K562 (cell line): ENCODE measurements around the gene LY6G6D. TPM values are rescaled to one million over a fixed set of nuclear protein-coding genes. Genes with fewer than 3 reads are reported as not detected.
A peak's percentile ranks its signal among the peaks of the same experiment; 100 is the strongest.

Experiments
- BRCA1 ChIP-seq, 2 experiments: fragments of 450-650 bp in 1 of 2; sonication (generic) in 1 of 2; formaldehyde crosslinking in 1 of 2; IDR thresholded peaks; 2 replicates each; pipeline versions ENCODE4 v1.5.0 to v1.6.1; 2017 to 2020; ENCODE audit warnings: mild to moderate bottlenecking in 1 of 2, missing genetic modification reagents in 1 of 2
- CBX1 ChIP-seq: sonication (generic); IDR thresholded peaks from 2 replicates; pipeline ENCODE4 v1.6.1; 2016; ENCODE audit warnings: antibody characterized with exemption, low read depth, mild to moderate bottlenecking
- DACH1 ChIP-seq: fragments of 450-650 bp; IDR thresholded peaks from 2 replicates; pipeline ENCODE4 v1.6.1; 2018; ENCODE audit not compliant: partially characterized antibody
- DDX20 ChIP-seq: fragments of 450-650 bp; IDR thresholded peaks from 2 replicates; pipeline ENCODE4 v1.6.1; 2016; ENCODE audit warnings: missing genetic modification characterization, low read depth, mild to moderate bottlenecking, missing compliant biosample characterization, moderate library complexity
- EHMT2 ChIP-seq: fragments of 450-650 bp; IDR thresholded peaks from 2 replicates; pipeline ENCODE4 v1.6.1; 2018; ENCODE audit warnings: antibody characterized with exemption
- ELF4 ChIP-seq: fragments of 450-650 bp; formaldehyde crosslinking; IDR thresholded peaks from 2 replicates; pipeline ENCODE4 v1.4.0; 2022; ENCODE audit warnings: missing genetic modification characterization
- LARP7 ChIP-seq: fragments of 450-650 bp; IDR thresholded peaks from 2 replicates; pipeline ENCODE4 v1.6.1; 2016
- NCOA4 ChIP-seq: fragments of 450-650 bp; IDR thresholded peaks from 2 replicates; pipeline ENCODE4 v1.6.1; 2018; ENCODE audit warnings: mild to moderate bottlenecking; ENCODE audit not compliant: partially characterized antibody
- OTX1 ChIP-seq: fragments of 450-650 bp; formaldehyde crosslinking; IDR thresholded peaks from 2 replicates; pipeline ENCODE4 v1.4.0; 2022; ENCODE audit warnings: mild to moderate bottlenecking
- PHB ChIP-seq: fragments of 250-450 bp; sonication (Bioruptor Pico); IDR thresholded peaks from 2 replicates; pipeline ENCODE4 v1.5.0; 2021
- RCOR1 ChIP-seq, 2 experiments: IDR thresholded peaks; 2 replicates each; pipeline ENCODE4 v1.6.1; 2012; ENCODE audit warnings: low read depth in 2 of 2, low read length in 2 of 2, borderline replicate concordance in 1 of 2, improper control_type of control experiment in 1 of 2
- RFX7 ChIP-seq: fragments of 250-450 bp; sonication (Bioruptor Pico); IDR thresholded peaks from 2 replicates; pipeline ENCODE4 v1.5.1; 2021; ENCODE audit warnings: mild to moderate bottlenecking
- ZNF175 ChIP-seq: fragments of 200-800 bp; sonication (Bioruptor generic); IDR thresholded peaks from 2 replicates; pipeline ENCODE4 v1.6.1; 2016; ENCODE audit warnings: low read depth, mild to moderate bottlenecking, missing genetic modification characterization, missing compliant biosample characterization
- ZNF561 ChIP-seq: fragments of 450-650 bp; formaldehyde crosslinking; conservative IDR thresholded peaks from 2 replicates; pipeline ENCODE4 v1.4.0; 2020; ENCODE audit warnings: mild to moderate bottlenecking, moderate library complexity
- ZNF589 ChIP-seq: fragments of 200-800 bp; sonication (Bioruptor generic); IDR thresholded peaks from 2 replicates; pipeline ENCODE4 v1.6.1; 2016; ENCODE audit warnings: low read depth, missing genetic modification characterization, missing compliant biosample characterization
- polyA plus RNA-seq, 8 experiments: library from polyadenylated mRNA; depleted of rRNA in 4 of 8; stranded (reverse) in 5 of 8; unstranded in 3 of 8; fragments of >200 nt; fragmentation: Nextera tagmentation in 2 of 8; fragmentation: Illumina TruSeq in 1 of 8; extraction: Ambion mirVana in 2 of 8; extraction: Trizol in 1 of 8; gene quantifications; 2 replicates each; pipeline versions ENCODE4 v1.2.1 to v1.2.3, GENCODE V29; 2011 to 2014; ENCODE audit warnings: inconsistent platforms in 1 of 8, missing spikeins in 1 of 8
- total RNA-seq, 7 experiments: library from RNA; depleted of rRNA in 6 of 7; stranded (reverse); fragments of >200 nt in 6 of 7; fragmentation: Illumina TruSeq in 2 of 7; extraction: Trizol in 2 of 7; gene quantifications; 2 replicates each; pipeline versions ENCODE4 v1.2.1 to v1.2.3, GENCODE V29; 2011 to 2021; ENCODE audit warnings: low replicate concordance in 1 of 7
- TF ChIP-seq, protein P1 (sequence below), 3 experiments: fragments of 200-800 bp in 1 of 3; sonication (Bioruptor generic) in 1 of 3; sonication (generic) in 1 of 3; formaldehyde crosslinking in 1 of 3; IDR thresholded peaks; 2 replicates each; pipeline versions ENCODE4 v1.6.1 to v1.8.0; 2016 to 2022; ENCODE audit warnings: mild to moderate bottlenecking in 2 of 3, missing compliant biosample characterization in 2 of 3, missing genetic modification characterization in 2 of 3, missing genetic modification reagents in 1 of 3
- TF ChIP-seq, protein P2 (sequence below): conservative IDR thresholded peaks from 2 replicates; pipeline ENCODE4 v1.6.1; 2011; ENCODE audit warnings: low read depth, mild to moderate bottlenecking, low read length; ENCODE audit not compliant: control insufficient read depth
- TF ChIP-seq, protein P3 (sequence below): fragments of 450-650 bp; formaldehyde crosslinking; conservative IDR thresholded peaks from 2 replicates; pipeline ENCODE4 v1.4.0; 2022; ENCODE audit warnings: mild to moderate bottlenecking, missing genetic modification characterization
- TF ChIP-seq, protein P4 (sequence below): fragments of 450-650 bp; IDR thresholded peaks from 2 replicates; pipeline ENCODE4 v1.6.1; 2018; ENCODE audit warnings: mild to moderate bottlenecking, low read depth; ENCODE audit not compliant: partially characterized antibody

LY6G6D gene
- total and polyA plus RNA-seq, 9 of the 15 experiments (the other 6 are each of a cell fraction or from before 2014, with no cell fraction given), result 0.30 to 0.38 TPM; not detected in 7

DNA sequence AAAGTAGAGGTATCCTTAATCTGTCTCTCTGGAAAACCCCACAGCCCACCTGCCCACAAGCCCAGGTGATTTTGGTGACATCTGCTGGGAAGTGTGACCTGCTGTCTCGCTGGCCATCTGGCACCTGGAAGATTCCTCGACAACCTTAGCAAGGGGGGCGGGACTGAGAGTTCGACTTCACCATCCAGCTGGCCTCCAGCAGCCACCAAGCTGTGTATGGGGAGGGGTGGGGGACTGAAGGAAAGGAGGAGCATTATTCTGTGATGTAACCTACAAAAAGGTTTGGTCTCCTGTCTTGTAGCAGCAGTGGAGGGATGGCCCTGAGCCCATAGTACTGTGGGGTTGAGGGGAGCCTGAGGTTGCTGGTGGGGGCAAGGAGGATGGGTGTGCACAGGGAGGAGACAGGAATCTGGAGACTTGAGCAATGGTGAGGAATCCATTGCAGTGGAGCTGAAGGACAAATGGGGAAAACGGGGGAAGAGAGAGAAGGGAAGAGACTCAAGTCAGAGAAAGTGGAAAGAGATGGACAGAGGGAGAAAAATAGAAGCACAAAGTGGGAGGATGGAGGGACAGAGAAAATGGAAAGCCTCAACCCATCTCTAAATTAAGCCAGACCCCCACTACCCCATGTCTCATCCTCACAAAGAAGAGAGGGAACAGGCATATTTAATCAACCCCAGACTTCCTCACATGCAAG, 4.5 kb upstream of the LY6G6D start (continued):
- TF ChIP-seq PHB (CRISPR knock-in tag) (no peak), RFX7 (CRISPR knock-in tag) (no peak), DACH1 (no peak), CBX1 (no peak), BRCA1 (IDR thresholded peaks at IDR 0.05) (no peak), BRCA1 (CRISPR knock-in tag; IDR thresholded peaks at IDR 0.05) (peak; percentile 82; the same call in 1 of the 2 replicates), EHMT2 (0 out of 2 replicates have a peak, but pooled peaks have one; percentile 37), DDX20 (tag) (no peak), RCOR1 (IDR thresholded peaks at IDR 0.05; ENCODE audit: borderline replicate concordance in 1 of 2, low read depth in 2 of 2, low read length in 2 of 2) (0 out of 4 replicates have a peak, but pooled peaks of 1 of the 2 experiments have one; percentile 3), ELF4 (CRISPR knock-in tag) (peak; percentile 70; the same call in 1 of the 2 replicates), ZNF561 (CRISPR knock-in tag) (no peak), NCOA4 (peak; percentile 35), LARP7 (peak; percentile 91), OTX1 (CRISPR knock-in tag) (peak; percentile 58; the same call in 1 of the 2 replicates), ZNF175 (CRISPR knock-in tag) (no peak), ZNF589 (CRISPR knock-in tag) (no peak)
- TF ChIP-seq, protein P1, sequence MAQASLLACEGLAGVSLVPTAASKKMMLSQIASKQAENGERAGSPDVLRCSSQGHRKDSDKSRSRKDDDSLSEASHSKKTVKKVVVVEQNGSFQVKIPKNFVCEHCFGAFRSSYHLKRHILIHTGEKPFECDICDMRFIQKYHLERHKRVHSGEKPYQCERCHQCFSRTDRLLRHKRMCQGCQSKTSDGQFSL (CRISPR knock-in tag; IDR thresholded peaks at IDR 0.05), result no peak
- TF ChIP-seq, protein P1 (tag; IDR thresholded peaks at IDR 0.05), result no peak
- TF ChIP-seq, protein P2, sequence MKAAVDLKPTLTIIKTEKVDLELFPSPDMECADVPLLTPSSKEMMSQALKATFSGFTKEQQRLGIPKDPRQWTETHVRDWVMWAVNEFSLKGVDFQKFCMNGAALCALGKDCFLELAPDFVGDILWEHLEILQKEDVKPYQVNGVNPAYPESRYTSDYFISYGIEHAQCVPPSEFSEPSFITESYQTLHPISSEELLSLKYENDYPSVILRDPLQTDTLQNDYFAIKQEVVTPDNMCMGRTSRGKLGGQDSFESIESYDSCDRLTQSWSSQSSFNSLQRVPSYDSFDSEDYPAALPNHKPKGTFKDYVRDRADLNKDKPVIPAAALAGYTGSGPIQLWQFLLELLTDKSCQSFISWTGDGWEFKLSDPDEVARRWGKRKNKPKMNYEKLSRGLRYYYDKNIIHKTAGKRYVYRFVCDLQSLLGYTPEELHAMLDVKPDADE, result no peak
- TF ChIP-seq, protein P3, sequence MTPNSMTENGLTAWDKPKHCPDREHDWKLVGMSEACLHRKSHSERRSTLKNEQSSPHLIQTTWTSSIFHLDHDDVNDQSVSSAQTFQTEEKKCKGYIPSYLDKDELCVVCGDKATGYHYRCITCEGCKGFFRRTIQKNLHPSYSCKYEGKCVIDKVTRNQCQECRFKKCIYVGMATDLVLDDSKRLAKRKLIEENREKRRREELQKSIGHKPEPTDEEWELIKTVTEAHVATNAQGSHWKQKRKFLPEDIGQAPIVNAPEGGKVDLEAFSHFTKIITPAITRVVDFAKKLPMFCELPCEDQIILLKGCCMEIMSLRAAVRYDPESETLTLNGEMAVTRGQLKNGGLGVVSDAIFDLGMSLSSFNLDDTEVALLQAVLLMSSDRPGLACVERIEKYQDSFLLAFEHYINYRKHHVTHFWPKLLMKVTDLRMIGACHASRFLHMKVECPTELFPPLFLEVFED (CRISPR knock-in tag), result peak; percentile 94
- TF ChIP-seq, protein P4, sequence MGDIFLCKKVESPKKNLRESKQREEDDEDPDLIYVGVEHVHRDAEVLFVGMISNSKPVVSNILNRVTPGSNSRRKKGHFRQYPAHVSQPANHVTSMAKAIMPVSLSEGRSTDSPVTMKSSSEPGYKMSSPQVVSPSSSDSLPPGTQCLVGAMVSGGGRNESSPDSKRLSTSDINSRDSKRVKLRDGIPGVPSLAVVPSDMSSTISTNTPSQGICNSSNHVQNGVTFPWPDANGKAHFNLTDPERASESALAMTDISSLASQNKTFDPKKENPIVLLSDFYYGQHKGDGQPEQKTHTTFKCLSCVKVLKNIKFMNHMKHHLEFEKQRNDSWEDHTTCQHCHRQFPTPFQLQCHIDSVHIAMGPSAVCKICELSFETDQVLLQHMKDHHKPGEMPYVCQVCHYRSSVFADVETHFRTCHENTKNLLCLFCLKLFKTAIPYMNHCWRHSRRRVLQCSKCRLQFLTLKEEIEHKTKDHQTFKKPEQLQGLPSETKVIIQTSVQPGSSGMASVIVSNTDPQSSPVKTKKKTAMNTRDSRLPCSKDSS, result peak; percentile 5
